Mesenchymal stem cell (in vitro differentiated cells and primary cell): ENCODE results near the gene ZFAND6.

Source experiments
- DNase-seq: peaks from one replicate; pipeline ENCODE4 v3.0.0-alpha.2; 2013
- H2AFZ ChIP-seq: one replicate; pipeline ENCODE4 v1.6.1; 2013; ENCODE audit warnings: low read depth, mild to moderate bottlenecking, control low read depth, inconsistent platforms, low read length, moderate library complexity
- H2AK5ac ChIP-seq: 2 replicates; pipeline ENCODE4 v1.6.1; 2013; ENCODE audit warnings: low read length, moderate library complexity, mild to moderate bottlenecking, inconsistent platforms; ENCODE audit not compliant: severe bottlenecking
- H2BK120ac ChIP-seq: one replicate; pipeline ENCODE4 v1.6.1; 2013; ENCODE audit warnings: low read depth, mild to moderate bottlenecking, inconsistent platforms, low read length, moderate library complexity
- H2BK12ac ChIP-seq, 2 experiments: one replicate each; pipeline ENCODE4 v1.6.1; 2013; ENCODE audit warnings: inconsistent platforms in 2 of 2, low read length in 2 of 2, mild to moderate bottlenecking in 2 of 2, moderate library complexity in 2 of 2, control low read depth in 1 of 2
- H2BK15ac ChIP-seq: one replicate; pipeline ENCODE4 v1.6.1; 2013; ENCODE audit warnings: mild to moderate bottlenecking, low read depth, inconsistent platforms; ENCODE audit not compliant: poor library complexity, severe bottlenecking
- H2BK5ac ChIP-seq: 2 replicates; pipeline ENCODE4 v1.6.1; 2013; ENCODE audit warnings: low read depth, mild to moderate bottlenecking, low read length, control low read depth, inconsistent platforms; ENCODE audit not compliant: poor library complexity, severe bottlenecking
- H3K14ac ChIP-seq, 2 experiments: one replicate each; pipeline ENCODE4 v1.6.1; 2013; ENCODE audit warnings: inconsistent platforms in 2 of 2, low read length in 2 of 2, control low read depth in 1 of 2, mild to moderate bottlenecking in 1 of 2, moderate library complexity in 1 of 2
- H3K18ac ChIP-seq, 2 experiments: one replicate each; pipeline ENCODE4 v1.6.1; 2013; ENCODE audit warnings: inconsistent platforms in 2 of 2, low read length in 2 of 2, control low read depth in 1 of 2, low read depth in 1 of 2, mild to moderate bottlenecking in 1 of 2
- H3K23ac ChIP-seq, 2 experiments: one replicate each; pipeline ENCODE4 v1.6.1; 2013; ENCODE audit warnings: inconsistent platforms in 2 of 2, low read length in 2 of 2, mild to moderate bottlenecking in 2 of 2, moderate library complexity in 2 of 2, control low read depth in 1 of 2
- H3K27ac ChIP-seq: 2 replicates; pipeline ENCODE4 v1.5.1; 2013; ENCODE audit warnings: mild to moderate bottlenecking, moderate library complexity, low read length, control low read depth, inconsistent platforms; ENCODE audit not compliant: poor library complexity, severe bottlenecking
- H3K27me3 ChIP-seq, 2 experiments: 2 replicates each; pipeline versions ENCODE4 v1.6.1 to v1.7.0; 2013; ENCODE audit warnings: low read length in 2 of 2, mild to moderate bottlenecking in 2 of 2, moderate library complexity in 2 of 2, control low read depth in 1 of 2, inconsistent platforms in 1 of 2; ENCODE audit not compliant: control insufficient read depth in 1 of 2, insufficient read depth in 1 of 2
- H3K36me3 ChIP-seq, 2 experiments: 2 replicates each; pipeline versions ENCODE4 v1.6.1 to v1.7.0; 2013; ENCODE audit warnings: low read length in 2 of 2, control low read depth in 1 of 2, inconsistent platforms in 1 of 2, low read depth in 1 of 2, mild to moderate bottlenecking in 1 of 2; ENCODE audit not compliant: insufficient read depth in 2 of 2, control insufficient read depth in 1 of 2
- H3K4ac ChIP-seq, 2 experiments: one replicate each; pipeline ENCODE4 v1.6.1; 2013; ENCODE audit warnings: inconsistent platforms in 2 of 2, low read length in 2 of 2, mild to moderate bottlenecking in 2 of 2, moderate library complexity in 2 of 2, control low read depth in 1 of 2, low read depth in 1 of 2
- H3K4me1 ChIP-seq: 2 replicates; pipeline ENCODE4 v1.6.1; 2013; ENCODE audit warnings: low read depth, low read length, control low read depth; ENCODE audit not compliant: control insufficient read depth, insufficient read depth
- H3K4me2 ChIP-seq: 2 replicates; pipeline ENCODE4 v1.6.1; 2013; ENCODE audit warnings: low read length, mild to moderate bottlenecking, inconsistent platforms; ENCODE audit not compliant: poor library complexity, severe bottlenecking
- H3K4me3 ChIP-seq, 2 experiments: 2 replicates each; pipeline versions ENCODE4 v1.5.1 to v1.7.0; 2013; ENCODE audit warnings: low read length in 2 of 2, mild to moderate bottlenecking in 2 of 2, control low read depth in 1 of 2, low read depth in 1 of 2; ENCODE audit not compliant: insufficient read depth in 1 of 2
- H3K79me1 ChIP-seq: replicated peaks from 2 replicates; pipeline ENCODE4 v1.6.1; 2013; ENCODE audit warnings: mild to moderate bottlenecking, control low read depth, low read length, inconsistent platforms; ENCODE audit not compliant: poor library complexity, severe bottlenecking
- H3K9ac ChIP-seq: 2 replicates; pipeline ENCODE4 v1.7.0; 2013; ENCODE audit warnings: mild to moderate bottlenecking, low read length, moderate library complexity
- H3K9me3 ChIP-seq: 2 replicates; pipeline ENCODE4 v1.7.0; 2013; ENCODE audit warnings: mild to moderate bottlenecking, low read length; ENCODE audit not compliant: control insufficient read depth
- H4K8ac ChIP-seq: one replicate; pipeline ENCODE4 v1.6.1; 2013; ENCODE audit warnings: inconsistent platforms, mild to moderate bottlenecking, low read length, moderate library complexity
- H4K91ac ChIP-seq: one replicate; pipeline ENCODE4 v1.6.1; 2013; ENCODE audit warnings: mild to moderate bottlenecking, low read length, inconsistent platforms
- WGBS: methylation state at CpG from one replicate; pipeline ENCODE4 v1.1.7; 2013; ENCODE audit warnings: mixed read lengths; 5-methylcytosine and 5-hydroxymethylcytosine counted together

ZFAND6 gene

DNA sequence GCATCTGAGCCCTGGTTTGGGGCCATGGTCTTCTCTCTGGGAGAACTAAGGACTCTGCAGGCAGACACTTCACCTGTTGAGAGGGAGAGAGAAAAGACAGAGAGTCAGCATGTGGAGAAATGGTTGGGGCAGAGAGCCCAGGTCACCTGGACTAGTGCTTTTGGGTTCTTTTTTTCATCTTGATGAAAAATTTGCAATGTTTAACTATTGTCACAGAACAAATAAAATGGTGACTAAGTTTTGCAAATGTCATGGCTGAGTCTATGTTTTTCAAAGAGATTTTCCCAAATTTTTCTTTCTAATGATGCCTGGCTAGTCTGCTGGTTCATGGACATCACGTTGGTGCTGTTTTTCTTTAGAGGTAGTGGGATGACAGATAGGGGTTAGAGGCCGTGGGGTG is 111.1 kb downstream of the ZFAND6 start:
- Histone ChIP-seq H3K4me3 (no peak overlapping the region), H3K9ac (no peak overlapping the region), H2BK15ac (no peak overlapping the region), H2BK12ac (no peak overlapping the region), H2AK5ac (no peak overlapping the region), H3K18ac (no peak overlapping the region), H2AFZ (no peak overlapping the region), H3K9me3 (no peaks in the 10 kb centered on the region), H3K79me1 (peaks cover 3% of the 10 kb centered on the region), H3K36me3 (peaks cover 45 to 56% of the 10 kb centered on the region in 2 experiments), H3K4me1 (peaks cover 6% of the 10 kb centered on the region), H3K27ac (no peak overlapping the region), H3K14ac (no peak overlapping the region), H2BK120ac (no peak overlapping the region), H4K91ac (no peak overlapping the region), H4K8ac (no peak overlapping the region), H3K4me2 (no peak overlapping the region), H3K23ac (no peak overlapping the region), H3K27me3 (no peaks in the 10 kb centered on the region), H2BK5ac (no peak overlapping the region), H3K4ac (no peak overlapping the region)
- no peak for DNase-seq
- 100% methylated on average over 1 of the region's 2 CpGs for WGBS

DNA sequence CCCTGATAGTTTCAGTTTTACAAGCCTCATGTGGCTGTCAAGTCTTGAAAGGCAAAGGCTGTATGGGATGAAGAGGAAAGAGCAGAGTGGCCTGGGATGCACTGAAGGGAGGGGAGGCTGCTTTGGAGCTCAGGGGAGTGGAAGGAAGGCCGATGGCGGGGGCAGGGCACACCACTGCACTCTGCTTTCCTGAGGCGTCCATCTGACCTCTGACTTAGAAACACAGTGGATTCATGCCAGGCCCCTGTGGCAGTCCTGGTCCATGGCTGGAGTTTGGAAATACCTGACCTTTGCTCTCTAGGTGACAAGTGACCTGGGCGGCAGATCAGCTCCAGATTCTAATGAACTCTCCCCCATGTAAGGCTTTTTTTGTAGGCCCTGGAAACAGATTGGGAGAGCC is 112.3 kb downstream of the ZFAND6 start:
- H2BK5ac ChIP-seq, result no peak overlapping the region
- H3K14ac ChIP-seq, result no peak overlapping the region
- H3K27me3 ChIP-seq, result no peaks in the 10 kb centered on the region
- H3K4me2 ChIP-seq, result no peak overlapping the region
- no peak overlapping the region for H4K8ac ChIP-seq
- H3K79me1 ChIP-seq, result peaks cover 3% of the 10 kb centered on the region
- H3K4ac ChIP-seq, result no peak overlapping the region
- no peak overlapping the region for H2BK12ac ChIP-seq
- H3K23ac ChIP-seq, result no peak overlapping the region
- H4K91ac ChIP-seq, result no peak overlapping the region
- peaks cover 6% of the 10 kb centered on the region for H3K4me1 ChIP-seq
- no peak overlapping the region for H3K27ac ChIP-seq
- DNase-seq, result no peak
- H3K9me3 ChIP-seq, result no peaks in the 10 kb centered on the region
- H3K36me3 ChIP-seq, result peaks cover 50 to 68% of the 10 kb centered on the region in 2 experiments
- H2BK15ac ChIP-seq, result no peak overlapping the region
- no peak overlapping the region for H2AK5ac ChIP-seq
- H2BK120ac ChIP-seq, result no peak overlapping the region
- no peak overlapping the region for H3K4me3 ChIP-seq
- no peak overlapping the region for H3K18ac ChIP-seq
- 70% methylated on average over 4 of the region's 4 CpGs for WGBS
- no peak overlapping the region for H2AFZ ChIP-seq
- H3K9ac ChIP-seq, result no peak overlapping the region

DNA sequence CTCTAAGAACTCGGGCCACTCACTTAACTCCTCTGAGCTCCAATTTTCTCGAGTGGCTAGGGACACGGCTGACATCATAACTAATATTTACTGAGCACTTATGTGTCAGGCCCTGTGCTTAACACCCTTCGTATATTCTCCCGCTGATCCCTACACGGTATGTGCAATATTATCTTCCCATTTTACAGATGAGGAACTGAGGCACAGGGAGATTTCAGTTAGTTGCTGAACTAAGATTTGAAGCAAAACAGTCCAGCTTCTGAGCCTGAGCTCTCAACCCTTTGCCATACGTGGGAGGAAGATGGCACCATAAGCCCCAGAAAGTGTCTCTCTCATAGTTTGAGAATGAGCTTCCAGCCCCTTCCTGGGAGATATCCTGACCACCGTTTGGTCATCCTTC is 112.9 kb downstream of the ZFAND6 start:
- Histone ChIP-seq H3K9me3 (no peaks in the 10 kb centered on the region), H3K23ac (no peak overlapping the region), H3K79me1 (peaks cover 3% of the 10 kb centered on the region), H2BK12ac (no peak overlapping the region), H3K27ac (no peak overlapping the region), H3K4me2 (no peak overlapping the region), H3K14ac (no peak overlapping the region), H2AFZ (no peak overlapping the region), H2BK120ac (no peak overlapping the region), H2AK5ac (no peak overlapping the region), H3K9ac (no peak overlapping the region), H2BK15ac (no peak overlapping the region), H2BK5ac (no peak overlapping the region), H4K91ac (no peak overlapping the region), H3K27me3 (no peaks in the 10 kb centered on the region), H3K4me3 (no peak overlapping the region), H3K18ac (no peak overlapping the region), H3K4ac (no peak overlapping the region), H3K36me3 (peaks cover 56 to 71% of the 10 kb centered on the region in 2 experiments), H4K8ac (no peak overlapping the region), H3K4me1 (peaks cover 6% of the 10 kb centered on the region)
- WGBS, result 96% methylated on average over 7 of the region's 8 CpGs
- no peak for DNase-seq

DNA sequence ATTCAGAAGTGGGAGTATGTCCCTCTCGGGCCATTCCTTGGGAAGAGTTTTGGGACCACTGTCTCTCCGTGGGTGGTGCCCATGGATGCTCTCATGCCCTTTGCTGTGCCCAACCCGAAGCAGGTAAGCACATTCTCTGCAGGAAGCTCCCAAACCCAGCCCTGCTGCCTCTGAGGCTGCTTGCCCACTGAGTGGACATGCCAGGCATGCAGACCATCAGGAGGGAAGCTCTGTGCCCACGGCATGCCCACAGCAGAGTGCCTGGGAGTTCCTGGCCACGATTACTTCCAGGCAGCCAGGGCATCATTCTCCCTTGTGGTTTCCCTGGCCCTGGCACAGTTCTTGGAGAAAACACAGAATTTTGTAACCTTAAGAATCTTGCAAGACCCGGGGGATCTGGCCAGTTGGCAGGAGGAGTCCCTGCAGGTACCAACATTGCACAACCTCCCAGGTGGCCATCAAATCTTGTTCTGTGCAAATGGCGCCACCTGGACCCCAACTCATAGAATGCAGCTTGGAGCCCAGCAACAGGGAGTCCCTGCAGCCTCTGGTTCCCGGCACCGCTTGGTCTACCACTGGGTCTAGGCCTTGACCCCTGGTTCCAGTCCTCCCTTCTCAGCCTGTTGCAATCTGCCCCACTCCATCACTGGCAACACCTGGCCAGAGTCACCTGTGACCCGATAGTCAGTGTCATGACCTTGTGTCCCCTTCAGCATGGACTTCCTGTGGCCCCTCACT is 113.7 kb downstream of the ZFAND6 start:
- Histone ChIP-seq H2BK120ac (no peak overlapping the region), H2BK12ac (no peak overlapping the region), H2AFZ (no peak overlapping the region)

More for the DNA sequence above, 113.7 kb downstream of the ZFAND6 start:
- Histone ChIP-seq H3K27ac (no peak overlapping the region), H2BK15ac (no peak overlapping the region), H3K36me3 (peaks cover 58 to 70% of the 10 kb centered on the region in 2 experiments), H4K8ac (peak overlapping the region; percentile 32), H3K14ac (no peak overlapping the region), H3K23ac (no peak overlapping the region), H3K4me3 (no peak overlapping the region), H2AK5ac (no peak overlapping the region), H4K91ac (peak overlapping the region; percentile 22), H3K9ac (peak overlapping the region; percentile 66), H3K4ac (no peak overlapping the region), H3K4me2 (no peak overlapping the region), H3K27me3 (no peaks in the 10 kb centered on the region), H3K79me1 (peaks cover 3% of the 10 kb centered on the region), H3K9me3 (no peaks in the 10 kb centered on the region), H3K18ac (no peak overlapping the region), H3K4me1 (peaks cover 5% of the 10 kb centered on the region), H2BK5ac (no peak overlapping the region)
- WGBS, result 72% methylated on average over 10 of the region's 10 CpGs
- DNase-seq, result peak; percentile 60
